Measurements from ENCODE around the gene OR8B12. TPM values are rescaled to one million over a fixed set of nuclear protein-coding genes. Genes with fewer than 3 reads are reported as not detected.

OR8B12 gene
- total RNA-seq, 4 donors from 2014 or later = not detected

DNA sequence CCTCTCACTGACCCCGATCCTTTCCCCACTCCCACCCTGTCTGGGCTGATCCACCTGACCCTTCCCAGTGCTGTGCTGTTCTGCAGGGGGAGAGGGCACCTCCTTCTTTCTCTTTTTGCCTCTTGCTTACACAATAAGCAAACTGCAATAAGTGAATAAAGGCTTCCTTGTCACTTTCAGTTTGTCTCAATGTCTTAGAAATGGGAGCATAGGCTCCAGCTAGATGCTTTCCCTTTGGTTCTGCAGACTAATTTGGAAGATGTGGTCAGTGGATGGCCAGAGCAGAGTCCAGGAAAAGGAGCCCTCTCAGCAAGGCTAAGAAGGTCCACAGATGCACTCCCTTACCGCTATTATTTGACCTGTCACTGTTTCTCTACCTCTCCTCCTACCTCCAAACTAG is 9.4 kb downstream of the OR8B12 start:
- Histone ChIP-seq H3K9me3 (no peaks in the 10 kb centered on the region), H3K27me3 (no peaks in the 10 kb centered on the region), H3K36me3 (no peaks in the 10 kb centered on the region), H3K27ac (no peak overlapping the region), H3K4me1 (peaks cover 0 to 4% (median 0%) of the 10 kb centered on the region in 4 donors), H3K4me3 (no peak overlapping the region)
- in situ Hi-C loops (cut with MboI; ENCODE audit: low pct_ligation_motif_present in 1 of 4, low pct_unique_long_range_greater_than_20kb in 1 of 4, low sequenced_read_pairs in 3 of 4) (no loop called here), intact Hi-C loops (cut with DNase I; ENCODE audit: low total_unique reads) (no loop called here)
- DNase-seq = no peak
- 58 to 92% methylated on average over 1 to 2 of the region's 2 CpGs for WGBS, 2 donors (ENCODE audit: low coverage in 1 of 2)
- no peak for TF ChIP-seq POLR2A (IDR thresholded peaks at IDR 0.05)
- TF ChIP-seq EP300 (IDR thresholded peaks at IDR 0.05; ENCODE audit: low read depth) = no peak
- no peak for TF ChIP-seq POLR2AphosphoS5 (IDR thresholded peaks at IDR 0.05)
- TF ChIP-seq, protein P1, sequence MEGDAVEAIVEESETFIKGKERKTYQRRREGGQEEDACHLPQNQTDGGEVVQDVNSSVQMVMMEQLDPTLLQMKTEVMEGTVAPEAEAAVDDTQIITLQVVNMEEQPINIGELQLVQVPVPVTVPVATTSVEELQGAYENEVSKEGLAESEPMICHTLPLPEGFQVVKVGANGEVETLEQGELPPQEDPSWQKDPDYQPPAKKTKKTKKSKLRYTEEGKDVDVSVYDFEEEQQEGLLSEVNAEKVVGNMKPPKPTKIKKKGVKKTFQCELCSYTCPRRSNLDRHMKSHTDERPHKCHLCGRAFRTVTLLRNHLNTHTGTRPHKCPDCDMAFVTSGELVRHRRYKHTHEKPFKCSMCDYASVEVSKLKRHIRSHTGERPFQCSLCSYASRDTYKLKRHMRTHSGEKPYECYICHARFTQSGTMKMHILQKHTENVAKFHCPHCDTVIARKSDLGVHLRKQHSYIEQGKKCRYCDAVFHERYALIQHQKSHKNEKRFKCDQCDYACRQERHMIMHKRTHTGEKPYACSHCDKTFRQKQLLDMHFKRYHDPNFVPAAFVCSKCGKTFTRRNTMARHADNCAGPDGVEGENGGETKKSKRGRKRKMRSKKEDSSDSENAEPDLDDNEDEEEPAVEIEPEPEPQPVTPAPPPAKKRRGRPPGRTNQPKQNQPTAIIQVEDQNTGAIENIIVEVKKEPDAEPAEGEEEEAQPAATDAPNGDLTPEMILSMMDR (IDR thresholded peaks at IDR 0.05) = no peak

DNA sequence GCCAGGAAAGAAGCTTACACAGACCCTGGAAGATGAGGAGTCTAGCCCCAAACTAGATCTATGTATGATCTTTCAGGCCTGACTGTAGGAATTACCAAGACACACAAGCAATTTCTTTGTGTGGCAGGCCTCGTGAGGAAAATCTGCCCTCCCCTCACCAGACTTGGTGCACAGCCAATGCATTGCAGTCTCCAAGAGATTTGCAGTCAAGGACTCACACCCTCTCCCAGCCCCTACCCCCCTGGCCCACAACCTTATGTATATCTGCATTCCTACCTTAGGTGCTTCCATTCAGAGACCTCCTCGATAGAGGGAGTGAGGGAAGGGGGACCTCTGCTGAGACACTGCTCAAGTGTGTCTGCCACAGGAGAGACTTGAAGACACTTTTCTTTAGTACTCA is 9.8 kb downstream of the OR8B12 start:
- H3K27me3 ChIP-seq = no peaks in the 10 kb centered on the region
- WGBS, 2 donors (ENCODE audit: low coverage in 1 of 2) = 40% methylated on average over 2 of the region's 2 CpGs; no CpG with 5 or more reads in 1 of the 2 donors
- intact Hi-C loops (cut with DNase I; ENCODE audit: low total_unique reads) (no loop called here), in situ Hi-C loops (cut with MboI; ENCODE audit: low pct_ligation_motif_present in 1 of 4, low pct_unique_long_range_greater_than_20kb in 1 of 4, low sequenced_read_pairs in 3 of 4) (no loop called here)
- TF ChIP-seq, protein P1 (IDR thresholded peaks at IDR 0.05) = no peak
- TF ChIP-seq POLR2AphosphoS5 (IDR thresholded peaks at IDR 0.05) (no peak), POLR2A (IDR thresholded peaks at IDR 0.05) (no peak), EP300 (IDR thresholded peaks at IDR 0.05; ENCODE audit: low read depth) (no peak)
- H3K36me3 ChIP-seq = no peaks in the 10 kb centered on the region
- H3K4me3 ChIP-seq = no peak overlapping the region
- H3K9me3 ChIP-seq = no peaks in the 10 kb centered on the region
- peaks cover 0 to 4% (median 0%) of the 10 kb centered on the region in 4 donors for H3K4me1 ChIP-seq
- no peak for DNase-seq
- H3K27ac ChIP-seq = no peak overlapping the region

DNA sequence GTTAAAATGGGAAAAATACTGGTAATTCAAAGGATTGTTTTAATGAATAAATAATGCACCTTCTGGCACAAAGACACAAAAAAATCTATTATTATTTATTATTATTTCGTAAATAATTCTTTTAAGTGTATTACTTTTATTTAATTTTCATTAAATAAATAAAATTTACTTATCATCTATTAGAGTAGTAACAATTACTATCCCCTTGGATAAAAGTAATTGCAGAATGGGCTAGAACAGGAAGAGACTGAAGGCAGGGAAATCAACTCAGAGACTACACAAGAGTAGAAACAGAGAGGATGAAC is 23.0 kb downstream of the OR8B12 start:
- intact Hi-C loops (cut with DNase I; ENCODE audit: low total_unique reads) (no loop called here), in situ Hi-C loops (cut with MboI; ENCODE audit: low pct_ligation_motif_present in 1 of 4, low pct_unique_long_range_greater_than_20kb in 1 of 4, low sequenced_read_pairs in 3 of 4) (no loop called here)
- Histone ChIP-seq H3K27me3 (no peaks in the 10 kb centered on the region), H3K4me3 (no peak overlapping the region), H3K9me3 (no peaks in the 10 kb centered on the region), H3K4me1 (no peaks in the 10 kb centered on the region), H3K36me3 (no peaks in the 10 kb centered on the region), H3K27ac (no peak overlapping the region)
- no peak for DNase-seq
- TF ChIP-seq EP300 (IDR thresholded peaks at IDR 0.05; ENCODE audit: low read depth) = no peak
- TF ChIP-seq, protein P1 (IDR thresholded peaks at IDR 0.05) = no peak
- no peak for TF ChIP-seq POLR2AphosphoS5 (IDR thresholded peaks at IDR 0.05)
- TF ChIP-seq POLR2A (IDR thresholded peaks at IDR 0.05) = no peak
- 42 to 66% methylated on average over 1 of the region's 1 CpG for WGBS, 2 donors (ENCODE audit: low coverage in 1 of 2)

DNA sequence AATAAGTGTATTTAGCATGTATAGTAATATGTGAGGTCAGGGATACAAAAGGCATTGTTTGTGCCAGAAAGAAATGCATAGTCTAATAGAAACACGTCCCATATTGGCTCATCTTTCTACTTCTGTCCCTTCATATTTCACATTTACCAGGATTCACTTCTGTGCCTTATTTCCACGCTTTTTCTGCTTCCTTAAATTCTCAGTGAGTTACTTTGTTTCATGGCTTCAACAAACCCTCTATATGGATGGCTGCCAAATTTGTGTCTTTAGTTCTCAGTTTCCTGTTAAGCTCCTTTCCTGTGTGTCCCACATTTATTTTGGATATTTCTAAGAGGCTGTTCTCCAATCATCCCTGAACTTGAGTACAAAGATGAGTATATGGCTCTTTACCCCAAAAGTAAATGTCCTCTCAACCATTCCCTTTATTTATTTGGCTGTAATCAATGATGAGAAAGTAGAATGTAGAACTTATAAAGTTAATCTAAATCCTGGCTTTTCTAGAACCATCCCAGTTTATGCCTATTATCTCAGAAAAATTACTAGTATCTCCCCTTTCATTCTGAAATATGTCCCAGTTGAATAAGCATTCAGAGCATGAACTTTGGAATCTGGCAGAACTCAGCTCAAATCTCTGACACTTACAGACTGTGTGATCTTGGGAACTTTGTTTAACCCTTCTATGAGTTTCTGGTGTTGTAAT is 23.5 kb downstream of the OR8B12 start:
- in situ Hi-C loops (cut with MboI; ENCODE audit: low pct_ligation_motif_present in 1 of 4, low pct_unique_long_range_greater_than_20kb in 1 of 4, low sequenced_read_pairs in 3 of 4) = no loop called here
- 6 to 42% methylated on average over 2 of the region's 2 CpGs for WGBS, 2 donors (ENCODE audit: low coverage in 1 of 2)

More for the DNA sequence above, 23.5 kb downstream of the OR8B12 start:
- intact Hi-C loops (cut with DNase I; ENCODE audit: low total_unique reads) = no loop called here
- no peaks in the 10 kb centered on the region for H3K9me3 ChIP-seq
- H3K27me3 ChIP-seq = no peaks in the 10 kb centered on the region
- no peaks in the 10 kb centered on the region for H3K36me3 ChIP-seq
- H3K4me1 ChIP-seq = no peaks in the 10 kb centered on the region
- no peak overlapping the region for H3K4me3 ChIP-seq
- no peak overlapping the region for H3K27ac ChIP-seq
- no peak for DNase-seq
- TF ChIP-seq, protein P1 (IDR thresholded peaks at IDR 0.05) = no peak
- TF ChIP-seq POLR2AphosphoS5 (IDR thresholded peaks at IDR 0.05) = no peak
